Measurements from ENCODE around the gene ZFP69B. TPM values are rescaled to one million over a fixed set of nuclear protein-coding genes. Genes with fewer than 3 reads are reported as not detected.

The ZFP69B gene
- total and polyA plus RNA-seq, 2 experiments from 2014 or later, result 3.0 to 3.7 TPM

DNA sequence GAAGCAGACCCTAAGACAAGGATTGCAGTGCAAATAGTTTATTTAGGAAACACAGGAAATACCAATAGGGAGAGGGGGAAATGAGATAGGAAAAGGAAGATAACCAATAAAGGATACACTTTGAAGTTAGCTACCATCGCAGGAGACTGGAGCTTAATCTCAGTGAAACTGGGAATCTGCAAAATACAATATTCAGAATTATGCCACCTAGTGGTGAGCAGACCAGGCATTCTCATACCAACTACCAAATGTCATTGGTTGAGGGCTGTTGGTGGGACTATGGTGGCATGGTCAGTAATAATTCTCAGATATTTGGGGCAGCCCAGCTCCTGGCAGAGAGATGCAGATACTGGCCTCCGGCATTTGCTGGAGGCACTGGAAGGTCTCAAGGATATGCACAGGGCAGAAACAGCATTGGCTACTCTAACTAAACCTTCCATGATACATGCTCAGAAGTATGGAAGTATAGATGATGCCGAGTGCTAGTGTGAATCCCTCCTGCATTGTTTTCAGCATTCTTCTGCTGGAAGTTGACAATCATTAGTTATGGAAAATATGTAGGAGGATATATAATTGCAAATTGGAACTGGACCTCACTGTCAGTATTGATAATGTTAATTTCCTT lies 11.8 kb upstream of the ZFP69B start:
- 44 to 45% methylated on average over 3 of the region's 3 CpGs for whole genome bisulfite sequencing, 2 experiments (ENCODE audit: low coverage in 1 of 2, low lambda C conversion rate in 2 of 2, missing lambda C conversion rate in 2 of 2)
- H3F3A ChIP-seq (ENCODE audit: insufficient read depth), result peaks cover 21% of the 10 kb centered on the region
- no peaks in the 10 kb centered on the region for H3K9me2 ChIP-seq (ENCODE audit: insufficient read depth)
- peak; percentile 52 for DNase-seq
- H4K20me1 ChIP-seq (ENCODE audit: insufficient read depth), result no peaks in the 10 kb centered on the region
- H3K9ac ChIP-seq, result no peak overlapping the region
- no peaks in the 10 kb centered on the region for H3K9me3 ChIP-seq (ENCODE audit: low read depth)
- H3K4me2 ChIP-seq (ENCODE audit: unreplicated experiment), result no peak overlapping the region
- no peak overlapping the region for H2AFZ ChIP-seq
- TF ChIP-seq EZH2 (IDR thresholded peaks at IDR 0.05; ENCODE audit: insufficient read depth, poor library complexity, severe bottlenecking) (no peak), EZH2phosphoT487 (IDR thresholded peaks at IDR 0.05; ENCODE audit: insufficient read depth, low read depth) (no peak)
- no peaks in the 10 kb centered on the region for H3K79me2 ChIP-seq (ENCODE audit: insufficient read depth)
- H3K27ac ChIP-seq, result no peak overlapping the region
- in situ Hi-C loops (cut with MboI), result no loop called here
- H3K4me1 ChIP-seq (ENCODE audit: insufficient read depth), result peaks cover 12% of the 10 kb centered on the region; the same call in 1 of the 2 replicates
- H3K27me3 ChIP-seq (replicated peaks; ENCODE audit: insufficient read depth), result no peaks in the 10 kb centered on the region
- no peaks in the 10 kb centered on the region for H3K36me3 ChIP-seq (ENCODE audit: low read depth)
- no peak overlapping the region for H3K4me3 ChIP-seq

DNA sequence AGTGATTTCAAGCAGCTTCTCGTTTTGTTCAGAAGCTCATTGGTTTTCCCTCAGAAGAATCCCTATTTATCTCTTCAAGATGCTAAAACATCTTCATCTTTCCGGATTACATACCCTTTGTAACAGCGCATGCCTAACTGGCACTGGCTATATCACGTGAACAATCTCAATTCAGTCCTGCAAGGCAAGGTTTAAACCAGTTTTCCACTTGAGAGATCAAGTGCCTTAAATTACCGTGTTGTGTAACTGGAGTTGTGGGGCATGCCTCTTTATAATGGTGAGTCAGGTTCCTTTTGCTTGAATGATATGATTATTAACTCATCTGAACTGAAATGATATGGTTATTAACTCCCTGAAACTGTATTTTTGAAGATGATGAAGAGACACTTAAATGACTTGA lies 11.0 kb upstream of the ZFP69B start:
- DNase-seq, result no peak
- Histone ChIP-seq H3K27me3 (replicated peaks; ENCODE audit: insufficient read depth) (no peaks in the 10 kb centered on the region), H3K4me3 (no peak overlapping the region), H3K9ac (no peak overlapping the region), H3K27ac (no peak overlapping the region), H3K4me1 (ENCODE audit: insufficient read depth) (peaks cover 12% of the 10 kb centered on the region; the same call in 1 of the 2 replicates), H3F3A (ENCODE audit: insufficient read depth) (peaks cover 20% of the 10 kb centered on the region), H3K9me3 (ENCODE audit: low read depth) (no peaks in the 10 kb centered on the region), H3K79me2 (ENCODE audit: insufficient read depth) (no peaks in the 10 kb centered on the region), H2AFZ (no peak overlapping the region), H4K20me1 (ENCODE audit: insufficient read depth) (no peaks in the 10 kb centered on the region), H3K9me2 (ENCODE audit: insufficient read depth) (no peaks in the 10 kb centered on the region), H3K4me2 (ENCODE audit: unreplicated experiment) (no peak overlapping the region), H3K36me3 (ENCODE audit: low read depth) (no peaks in the 10 kb centered on the region)
- 66 to 68% methylated on average over 5 of the region's 5 CpGs for WGBS, 2 experiments (ENCODE audit: low coverage in 1 of 2, low lambda C conversion rate in 2 of 2, missing lambda C conversion rate in 2 of 2)
- in situ Hi-C loops (cut with MboI), result no loop called here
- TF ChIP-seq EZH2 (IDR thresholded peaks at IDR 0.05; ENCODE audit: insufficient read depth, poor library complexity, severe bottlenecking), result no peak
- no peak for TF ChIP-seq EZH2phosphoT487 (IDR thresholded peaks at IDR 0.05; ENCODE audit: insufficient read depth, low read depth)

DNA sequence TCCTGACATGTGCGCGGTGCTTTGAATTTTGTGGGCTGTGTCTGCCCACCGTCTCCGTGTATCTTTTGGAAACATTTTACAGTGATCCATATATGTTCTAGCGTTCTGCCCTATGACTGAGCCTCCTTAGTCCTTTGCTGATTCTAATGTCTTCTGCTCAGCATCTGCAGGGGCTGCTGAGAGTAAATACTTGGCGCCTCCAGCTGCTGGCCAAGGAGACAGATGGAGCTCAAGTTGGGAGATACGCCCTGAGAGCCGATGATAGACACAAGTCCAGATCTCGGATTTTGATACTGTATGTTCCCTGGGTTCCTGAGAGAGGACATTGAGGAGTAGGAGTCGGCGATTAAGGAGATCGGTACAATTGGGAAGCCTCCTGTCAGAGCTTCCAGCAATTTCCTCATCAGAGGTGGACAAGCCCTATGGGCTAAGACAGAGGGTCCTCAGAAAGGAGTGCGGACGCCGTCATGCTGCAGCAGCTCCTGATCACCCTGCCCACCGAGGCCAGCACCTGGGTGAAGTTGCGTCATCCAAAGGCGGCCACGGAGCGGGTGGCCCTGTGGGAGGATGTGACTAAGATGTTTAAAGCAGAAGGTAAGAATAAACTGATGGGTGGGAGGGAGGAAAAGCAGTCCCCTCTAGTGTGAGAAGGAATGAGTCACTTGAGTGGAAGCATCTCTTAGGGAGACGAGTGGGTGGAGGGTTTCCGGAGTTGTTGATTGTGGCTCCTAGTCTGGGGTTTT lies 390 bp downstream of the ZFP69B start:
- Histone ChIP-seq H3K9me3 (ENCODE audit: low read depth) (no peaks in the 10 kb centered on the region), H3K27me3 (replicated peaks; ENCODE audit: insufficient read depth) (no peaks in the 10 kb centered on the region), H4K20me1 (ENCODE audit: insufficient read depth) (no peaks in the 10 kb centered on the region), H3K4me2 (ENCODE audit: unreplicated experiment) (peak overlapping the region; percentile 87), H3K9me2 (ENCODE audit: insufficient read depth) (no peaks in the 10 kb centered on the region), H3K4me1 (ENCODE audit: insufficient read depth) (0 out of 2 replicates have a peak, but pooled peaks cover 4% of the 10 kb centered on the region), H3K9ac (peak overlapping the region; percentile 90), H3K27ac (peak overlapping the region; percentile 90), H3K79me2 (ENCODE audit: insufficient read depth) (peaks cover 31% of the 10 kb centered on the region), H3K4me3 (peak overlapping the region; percentile 82), H3F3A (ENCODE audit: insufficient read depth) (peaks cover 19% of the 10 kb centered on the region), H2AFZ (peak overlapping the region; percentile 95), H3K36me3 (ENCODE audit: low read depth) (peaks cover 13% of the 10 kb centered on the region; the same call in 1 of the 2 replicates)
- no peak for TF ChIP-seq EZH2 (IDR thresholded peaks at IDR 0.05; ENCODE audit: insufficient read depth, poor library complexity, severe bottlenecking)
- no peak for TF ChIP-seq EZH2phosphoT487 (IDR thresholded peaks at IDR 0.05; ENCODE audit: insufficient read depth, low read depth)
- 16 to 17% methylated on average over 22 of the region's 22 CpGs for WGBS, 2 experiments (ENCODE audit: low coverage in 1 of 2, low lambda C conversion rate in 2 of 2, missing lambda C conversion rate in 2 of 2)
- in situ Hi-C loops (cut with MboI), result no loop called here
- peak; percentile 76 for DNase-seq

DNA sequence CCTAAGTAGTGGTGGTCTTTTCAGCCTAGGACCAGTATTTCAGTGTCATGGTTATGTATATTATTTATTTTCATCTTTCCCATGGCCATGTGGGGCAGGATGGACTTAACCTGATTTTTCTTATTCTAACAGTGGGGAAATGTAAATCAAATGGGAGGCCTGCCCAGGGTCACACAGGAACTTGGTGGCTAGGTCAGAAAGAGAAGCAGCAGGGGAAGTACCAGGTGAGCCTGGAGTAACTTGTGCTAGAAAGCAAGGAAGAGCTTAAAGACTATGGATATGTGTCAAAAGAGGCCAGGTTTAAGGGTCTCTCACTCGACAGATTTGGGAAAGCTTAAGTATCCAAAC lies 936 bp downstream of the ZFP69B start:
- Histone ChIP-seq H3K4me1 (ENCODE audit: insufficient read depth) (0 out of 2 replicates have a peak, but pooled peaks cover 4% of the 10 kb centered on the region), H3K27me3 (replicated peaks; ENCODE audit: insufficient read depth) (no peaks in the 10 kb centered on the region), H3F3A (ENCODE audit: insufficient read depth) (peaks cover 19% of the 10 kb centered on the region), H3K36me3 (ENCODE audit: low read depth) (peaks cover 18% of the 10 kb centered on the region), H2AFZ (peak overlapping the region; percentile 95), H3K4me2 (ENCODE audit: unreplicated experiment) (peak overlapping the region; percentile 87), H3K27ac (peak overlapping the region; percentile 90), H3K9ac (peak overlapping the region; percentile 90), H4K20me1 (ENCODE audit: insufficient read depth) (no peaks in the 10 kb centered on the region), H3K79me2 (ENCODE audit: insufficient read depth) (peaks cover 34% of the 10 kb centered on the region), H3K9me3 (ENCODE audit: low read depth) (no peaks in the 10 kb centered on the region), H3K9me2 (ENCODE audit: insufficient read depth) (no peaks in the 10 kb centered on the region), H3K4me3 (peak overlapping the region; percentile 82)
- DNase-seq, result no peak
- 100% methylated on average over 1 of the region's 1 CpG for WGBS, 2 experiments (ENCODE audit: low coverage in 1 of 2, low lambda C conversion rate in 2 of 2, missing lambda C conversion rate in 2 of 2)
- in situ Hi-C loops (cut with MboI), result no loop called here
- TF ChIP-seq EZH2phosphoT487 (IDR thresholded peaks at IDR 0.05; ENCODE audit: insufficient read depth, low read depth) (no peak), EZH2 (IDR thresholded peaks at IDR 0.05; ENCODE audit: insufficient read depth, poor library complexity, severe bottlenecking) (no peak)

All from GM23248 (cell line).